OCI-LY3 (cell line): Measurements from ENCODE around the gene PTPN3.

Experiments used
- CTCF ChIP-seq: fragments of 200-600, 300-600 bp; sonication (generic); IDR thresholded peaks from 2 replicates; pipeline ENCODE4 v1.5.1; 2014; ENCODE audit warnings: antibody characterized with exemption, low read length, low read depth
- EZH2phosphoT487 ChIP-seq: fragments of 200-600 bp; shearing (Covaris generic); IDR thresholded peaks from 2 replicates; pipeline ENCODE4 v1.6.1; 2018; ENCODE audit warnings: antibody characterized with exemption, mixed run types, low read depth

- no peak for TF ChIP-seq CTCF
- no peak for TF ChIP-seq EZH2phosphoT487
Measured at GRCh38 chr9:109447329-109448076, 50.6 kb downstream of the PTPN3 start.
